Effector memory CD4-positive, alpha-beta T cell (primary cell): ENCODE data around the gene HSPB9.
"Not testable (repeated sequence)": the region's sequence is repeated elsewhere in the genome, so short reads cannot be mapped to it uniquely, and the experiment has no call there.

Source experiments
- DNase-seq, 3 donors: peaks; one replicate each; pipeline ENCODE4 v3.0.0-alpha.2; 2020
- H3K27ac ChIP-seq: 2 replicates; pipeline ENCODE4 v1.7.0; 2013; ENCODE audit warnings: mild to moderate bottlenecking, low read length, moderate library complexity; ENCODE audit not compliant: insufficient read depth, poor library complexity, severe bottlenecking
- H3K27me3 ChIP-seq: replicated peaks from 2 replicates; pipeline ENCODE4 v1.7.0; 2013; ENCODE audit warnings: mild to moderate bottlenecking, low read length; ENCODE audit not compliant: insufficient read depth, control insufficient read depth, poor library complexity, severe bottlenecking
- H3K36me3 ChIP-seq: 2 replicates; pipeline ENCODE4 v1.7.0; 2013; ENCODE audit warnings: mild to moderate bottlenecking, low read length, moderate library complexity; ENCODE audit not compliant: control insufficient read depth, insufficient read depth
- H3K4me1 ChIP-seq: 2 replicates; pipeline ENCODE4 v1.7.0; 2013; ENCODE audit warnings: low read length, mild to moderate bottlenecking; ENCODE audit not compliant: control insufficient read depth, insufficient read depth, poor library complexity, severe bottlenecking
- H3K4me3 ChIP-seq: 2 replicates; pipeline ENCODE4 v1.7.0; 2013; ENCODE audit warnings: low read length, low read depth, mild to moderate bottlenecking; ENCODE audit not compliant: insufficient read depth, poor library complexity, severe bottlenecking
- H3K9me3 ChIP-seq: 2 replicates; pipeline ENCODE4 v1.7.0; 2013; ENCODE audit warnings: mild to moderate bottlenecking, low read length, moderate library complexity; ENCODE audit not compliant: control insufficient read depth

HSPB9 gene

DNA sequence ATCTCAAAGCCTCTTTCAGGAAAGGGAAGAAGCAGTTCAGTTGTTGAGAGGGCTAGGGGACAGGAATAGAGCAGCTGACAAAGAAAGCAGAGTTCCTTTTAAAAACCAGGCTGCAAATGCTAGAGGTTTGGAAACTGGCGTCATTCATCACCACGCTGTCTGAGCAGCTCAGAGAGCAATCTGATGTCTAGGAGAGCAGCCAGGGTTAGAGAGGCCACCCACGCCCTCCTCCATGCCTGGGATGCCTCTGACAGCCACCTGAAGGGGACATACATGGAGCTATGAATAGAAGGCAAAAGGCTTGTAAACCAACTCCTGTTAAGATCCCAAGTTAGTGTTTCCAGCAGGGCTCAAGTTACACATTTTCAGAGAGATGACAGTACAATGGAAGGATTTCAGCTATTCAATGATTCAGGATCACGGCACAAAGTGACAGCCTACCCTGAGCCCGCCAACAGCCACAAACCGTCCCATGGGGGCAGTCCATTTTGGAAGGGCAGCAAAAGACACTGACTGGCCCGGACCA, 19.8 kb downstream of the HSPB9 start:
- H3K9me3 ChIP-seq = no peaks in the 10 kb centered on the region
- H3K4me1 ChIP-seq = no peaks in the 10 kb centered on the region
- H3K4me3 ChIP-seq = no peak overlapping the region
- no peaks in the 10 kb centered on the region for H3K27me3 ChIP-seq
- DNase-seq = no peak
- H3K27ac ChIP-seq = no peak overlapping the region
- H3K36me3 ChIP-seq = peaks cover 22% of the 10 kb centered on the region

DNA sequence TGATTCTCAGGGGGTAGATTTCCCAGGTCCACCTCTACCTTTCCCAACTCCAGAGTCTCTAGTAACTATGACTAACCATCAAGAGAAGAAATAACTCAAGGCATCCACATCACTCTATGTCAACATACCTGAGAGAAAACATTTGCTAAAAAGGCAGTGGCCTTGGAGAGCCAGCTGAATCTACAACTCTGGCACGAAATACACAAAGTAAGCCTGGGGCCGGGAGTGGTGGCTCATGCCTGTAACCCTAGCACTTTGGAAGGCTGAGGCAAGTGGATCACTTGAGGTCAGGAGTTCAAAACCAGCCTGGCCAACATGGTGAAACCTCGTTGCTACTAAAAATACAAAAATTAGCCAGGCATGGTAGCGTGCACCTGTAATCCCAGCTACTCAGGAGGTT, 20.5 kb downstream of the HSPB9 start:
- DNase-seq, H3K27ac ChIP-seq, H3K9me3 ChIP-seq, H3K4me1 ChIP-seq, H3K4me3 ChIP-seq, H3K27me3 ChIP-seq: not testable (repeated sequence)
- peaks cover 22% of the 10 kb centered on the region for H3K36me3 ChIP-seq

DNA sequence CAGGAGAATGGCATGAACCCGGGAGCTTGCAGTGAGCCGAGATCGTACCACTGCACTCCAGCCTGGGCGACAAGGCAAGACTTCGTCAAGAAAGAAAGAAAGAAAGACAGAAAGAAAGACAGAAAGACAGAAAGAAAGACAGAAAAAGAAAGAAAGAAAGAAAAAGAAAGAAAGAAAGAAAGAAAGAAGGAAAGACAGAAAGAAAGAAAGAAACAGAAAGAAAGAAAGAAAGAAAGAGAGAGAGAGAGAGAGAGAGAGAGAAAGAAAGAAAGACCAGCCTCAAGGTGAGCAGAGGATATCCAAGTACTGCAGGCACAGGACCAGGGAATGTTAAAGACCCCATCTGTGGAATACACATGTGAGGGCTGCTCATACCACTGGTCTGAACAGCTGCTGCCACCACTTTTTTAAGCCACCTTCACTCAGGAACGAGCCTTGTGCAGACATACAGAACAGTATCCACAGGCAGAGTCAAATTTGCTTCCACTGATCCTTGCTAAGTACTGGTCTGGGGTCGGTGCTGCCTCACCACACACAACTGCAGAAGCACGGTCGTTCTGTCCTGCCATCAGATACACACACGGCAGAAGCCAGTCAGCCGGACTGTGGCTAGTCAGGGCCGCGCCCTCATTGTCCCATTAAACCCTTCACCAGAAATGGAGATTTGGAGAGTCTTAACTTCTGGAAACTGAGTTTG, 24.5 kb downstream of the HSPB9 start:
- H3K27me3 ChIP-seq = no peaks in the 10 kb centered on the region
- peaks cover 14% of the 10 kb centered on the region for H3K36me3 ChIP-seq
- no peaks in the 10 kb centered on the region for H3K4me1 ChIP-seq
- no peak overlapping the region for H3K27ac ChIP-seq
- no peak overlapping the region for H3K4me3 ChIP-seq
- no peaks in the 10 kb centered on the region for H3K9me3 ChIP-seq
- no peak for DNase-seq

DNA sequence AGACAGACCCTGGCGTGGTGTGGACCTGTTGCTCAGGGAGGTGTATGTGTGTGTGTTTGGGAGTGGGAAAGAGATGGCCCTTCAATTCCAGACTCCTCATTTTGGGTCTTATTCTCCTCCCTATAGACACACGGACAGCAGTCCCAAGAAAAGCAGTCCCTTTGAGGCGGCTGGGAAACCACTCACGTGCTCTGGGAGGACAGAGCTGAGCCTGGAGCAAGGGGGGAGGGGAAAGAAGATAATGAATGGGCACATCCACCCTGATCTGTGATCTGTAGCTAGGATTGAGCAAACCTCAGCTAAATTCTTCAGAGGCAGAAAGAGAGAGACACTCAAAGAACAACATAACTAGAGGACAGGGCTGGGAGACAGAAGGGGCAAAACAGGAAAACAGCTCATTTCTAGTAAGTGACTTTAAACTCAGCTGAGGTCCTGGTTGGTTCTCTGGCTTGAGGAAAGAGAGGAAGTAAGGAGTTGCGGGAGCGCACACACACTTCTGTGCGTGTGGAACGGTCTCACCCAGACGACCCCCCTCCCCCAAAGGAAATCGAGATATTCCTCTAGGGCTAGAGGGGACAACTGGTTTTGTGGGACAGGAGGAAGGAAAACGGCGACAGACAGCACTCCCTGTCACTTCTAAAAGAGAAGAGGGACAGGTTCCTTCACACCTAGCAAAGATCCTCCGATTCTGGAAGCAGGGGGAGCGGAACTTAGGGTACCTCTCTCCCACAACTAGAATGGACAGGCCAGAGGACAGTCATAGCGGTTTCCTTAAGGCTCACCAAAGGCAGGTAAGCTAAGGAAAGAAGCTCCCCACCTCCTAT, 31.5 kb downstream of the HSPB9 start:
- H3K4me3 ChIP-seq = peak overlapping the region; percentile 96
- H3K4me1 ChIP-seq = peaks cover 11% of the 10 kb centered on the region
- H3K27ac ChIP-seq = peak overlapping the region; percentile 89
- no peaks in the 10 kb centered on the region for H3K36me3 ChIP-seq
- H3K9me3 ChIP-seq = no peaks in the 10 kb centered on the region
- DNase-seq = peak in 1 of 3 donors; percentile 2
- no peaks in the 10 kb centered on the region for H3K27me3 ChIP-seq

DNA sequence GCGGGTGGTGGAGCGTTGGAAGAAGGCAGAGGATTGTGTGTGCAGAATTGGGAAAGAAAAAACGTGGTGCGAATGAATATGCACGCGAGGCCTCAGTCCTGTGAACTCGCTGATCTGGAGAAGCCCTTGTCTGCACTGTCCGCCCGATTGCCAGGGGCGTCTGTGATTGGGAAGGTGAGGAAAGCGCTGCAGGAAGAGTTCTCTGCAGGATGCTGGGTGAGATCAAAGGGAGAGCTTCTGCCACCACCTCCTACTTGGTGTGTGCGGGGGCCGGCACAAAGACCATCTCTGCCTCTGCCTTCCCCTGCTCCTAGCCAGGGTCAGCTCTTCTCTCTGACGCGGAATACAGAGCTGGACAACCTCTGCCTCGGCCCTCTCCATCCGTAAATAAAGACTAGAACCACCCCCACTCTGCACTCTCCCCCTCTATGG, 33.0 kb downstream of the HSPB9 start:
- H3K36me3 ChIP-seq = no peaks in the 10 kb centered on the region
- peak overlapping the region; percentile 96 for H3K4me3 ChIP-seq
- H3K27me3 ChIP-seq = no peaks in the 10 kb centered on the region
- peaks cover 11% of the 10 kb centered on the region for H3K4me1 ChIP-seq
- no peaks in the 10 kb centered on the region for H3K9me3 ChIP-seq
- no peak for DNase-seq
- H3K27ac ChIP-seq = no peak overlapping the region

DNA sequence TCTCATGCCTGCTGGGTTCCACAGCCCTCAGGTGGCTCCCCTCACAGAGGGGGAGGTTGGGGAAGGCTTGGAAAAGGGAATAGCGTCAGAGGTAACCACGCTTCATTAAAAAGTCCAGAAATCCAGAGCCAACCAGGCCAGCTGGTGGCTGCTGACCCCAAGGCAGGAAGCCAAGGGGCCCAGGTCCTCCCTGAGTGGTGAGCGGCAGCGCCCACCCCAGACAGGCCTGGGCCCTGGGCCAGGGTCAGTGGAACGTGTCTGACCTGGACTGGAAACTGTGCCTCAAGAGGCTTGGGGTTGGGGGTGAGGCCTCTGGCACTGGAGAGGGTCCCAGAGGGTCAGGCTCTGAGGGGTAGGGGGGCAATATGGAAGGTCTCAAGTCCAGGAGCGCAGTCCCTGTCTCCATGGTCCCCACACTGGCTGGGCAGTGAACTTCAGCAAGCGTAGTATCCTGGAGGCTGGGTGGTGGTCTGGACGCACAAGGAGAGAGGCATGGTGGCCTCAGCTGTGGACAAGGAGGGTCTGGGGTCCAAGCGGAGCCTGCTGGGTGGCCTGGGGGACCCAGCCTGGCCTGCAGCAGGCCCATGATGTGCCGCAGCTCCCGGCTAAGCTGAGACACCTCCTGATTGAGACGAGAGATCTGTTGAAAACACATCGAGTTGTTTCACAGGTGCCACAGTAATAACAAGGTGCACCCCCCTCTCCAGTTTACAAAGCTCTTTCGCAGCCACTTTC, 37.4 kb downstream of the HSPB9 start:
- Histone ChIP-seq H3K27ac (no peak overlapping the region), H3K4me3 (no peak overlapping the region), H3K9me3 (no peaks in the 10 kb centered on the region), H3K27me3 (no peaks in the 10 kb centered on the region), H3K4me1 (no peaks in the 10 kb centered on the region), H3K36me3 (no peaks in the 10 kb centered on the region)
- DNase-seq = no peak

DNA sequence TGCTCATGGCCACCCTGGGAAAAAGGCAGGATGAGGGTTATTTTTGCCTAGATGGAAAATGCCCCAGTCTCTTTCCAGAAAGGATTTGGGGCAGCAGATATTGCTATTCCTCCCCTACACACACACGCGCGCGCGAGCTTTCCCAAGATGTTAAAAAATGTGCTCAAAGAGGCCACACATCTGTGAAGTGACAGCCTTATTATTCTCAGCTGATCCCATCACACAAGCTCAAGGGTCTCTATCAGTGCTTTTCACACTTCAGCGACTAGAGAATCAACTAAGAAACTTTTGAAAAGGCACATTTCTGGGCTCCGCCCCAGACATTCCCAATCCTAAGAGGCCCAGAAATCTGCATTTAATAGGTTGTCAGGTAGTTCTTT, 37.9 kb downstream of the HSPB9 start:
- H3K4me3 ChIP-seq = no peak overlapping the region
- H3K27ac ChIP-seq = no peak overlapping the region
- DNase-seq = no peak

DNA sequence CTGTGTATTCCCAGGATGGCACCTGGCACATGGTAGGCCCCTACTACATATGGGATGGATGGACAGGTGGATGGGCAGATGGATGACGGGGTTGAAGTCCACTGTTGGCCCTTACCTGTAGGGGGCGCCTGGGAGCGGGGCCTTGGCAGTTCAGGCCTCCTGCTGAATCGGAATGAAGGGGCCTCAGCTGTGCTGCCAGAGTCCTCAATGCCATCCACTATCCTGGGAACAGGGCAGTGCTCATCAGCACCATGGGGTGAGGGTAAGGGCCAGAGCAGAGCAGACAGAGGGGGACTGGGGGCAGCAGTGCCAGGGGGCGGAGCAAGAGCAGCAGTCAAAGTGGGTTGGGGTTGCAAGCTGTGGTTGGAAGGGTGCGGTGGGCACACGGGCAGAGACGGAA, 40.5 kb downstream of the HSPB9 start:
- H3K9me3 ChIP-seq = no peaks in the 10 kb centered on the region
- no peaks in the 10 kb centered on the region for H3K36me3 ChIP-seq
- no peak overlapping the region for H3K27ac ChIP-seq
- no peak overlapping the region for H3K4me3 ChIP-seq
- no peaks in the 10 kb centered on the region for H3K27me3 ChIP-seq
- H3K4me1 ChIP-seq = no peaks in the 10 kb centered on the region
- no peak for DNase-seq

More for the DNA sequence above, 37.9 kb downstream of the HSPB9 start:
- Histone ChIP-seq H3K9me3 (no peaks in the 10 kb centered on the region), H3K27me3 (no peaks in the 10 kb centered on the region), H3K4me1 (no peaks in the 10 kb centered on the region), H3K36me3 (no peaks in the 10 kb centered on the region)

DNA sequence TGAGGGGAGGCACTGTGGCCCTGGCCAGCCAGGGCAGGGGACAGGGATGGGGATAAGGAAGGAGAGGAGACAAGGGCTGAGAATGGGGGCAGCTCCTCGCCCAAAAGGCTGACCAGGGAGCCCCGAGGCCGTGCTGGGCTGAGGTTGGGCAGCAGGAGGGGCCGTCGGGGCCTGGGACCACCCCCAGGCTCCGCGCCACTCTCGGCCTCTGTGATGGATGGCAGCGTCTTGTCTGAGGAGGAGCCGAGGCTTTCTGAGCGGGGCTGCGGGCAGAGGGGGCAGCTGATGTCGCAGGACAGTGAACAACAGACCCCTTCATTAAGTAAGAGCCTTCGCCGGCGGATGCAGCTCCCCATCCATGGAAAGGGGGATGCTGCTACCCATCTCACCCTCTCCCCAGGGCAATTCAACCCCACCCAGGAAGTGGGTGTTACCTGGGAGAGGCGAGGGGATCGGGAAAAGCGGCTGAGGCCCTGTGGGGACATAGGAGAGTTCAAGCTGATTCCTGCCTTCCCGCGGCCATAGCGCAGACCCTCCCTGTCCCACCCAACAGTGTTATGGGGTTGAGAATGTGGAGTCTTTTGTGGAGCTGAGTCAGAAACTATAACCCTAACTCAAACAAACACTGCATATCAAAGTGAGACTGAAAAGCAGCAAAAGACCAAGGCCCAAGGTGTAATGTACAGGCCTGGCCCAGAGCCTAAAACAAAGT, 41.2 kb downstream of the HSPB9 start:
- no peaks in the 10 kb centered on the region for H3K27me3 ChIP-seq
- no peaks in the 10 kb centered on the region for H3K9me3 ChIP-seq
- DNase-seq = no peak
- H3K4me1 ChIP-seq = no peaks in the 10 kb centered on the region
- no peaks in the 10 kb centered on the region for H3K36me3 ChIP-seq
- H3K4me3 ChIP-seq = no peak overlapping the region
- no peak overlapping the region for H3K27ac ChIP-seq
